SK-N-MC (cell line): Measurements from ENCODE around the gene CNOT6L.

ENCODE experiments used
- DNase-seq: peaks from one replicate; pipeline ENCODE4 v3.0.0-alpha.2; 2011; ENCODE audit warnings: low read depth, low spot score
- H3K27ac ChIP-seq: fragments of 200-600 bp; sonication (generic); 2 replicates; pipeline ENCODE4 v1.5.1; 2016; ENCODE audit warnings: mixed run types
- H3K36me3 ChIP-seq: fragments of 200-600 bp; sonication (generic); 2 replicates; pipeline ENCODE4 v1.6.1; 2017; ENCODE audit warnings: antibody characterized with exemption, low read length, mixed read lengths; ENCODE audit not compliant: insufficient read depth
- H3K4me3 ChIP-seq: fragments of 200-600 bp; sonication (generic); 2 replicates; pipeline ENCODE4 v1.5.1; 2016
- H3K9ac ChIP-seq: fragments of 200-600 bp; sonication (generic); 2 replicates; pipeline ENCODE4 v1.8.0; 2017; ENCODE audit warnings: mixed run types, mixed read lengths; ENCODE audit not compliant: insufficient read length
- H3K9me3 ChIP-seq: fragments of 200-600 bp; sonication (generic); 2 replicates; pipeline ENCODE4 v1.6.1; 2017; ENCODE audit warnings: low read depth, mild to moderate bottlenecking, antibody characterized with exemption, low read length, moderate library complexity, mixed read lengths
- EZH2 ChIP-seq: fragments of 200-600 bp; sonication (generic); IDR thresholded peaks from one replicate; pipeline ENCODE4 v1.6.1; 2017; ENCODE audit warnings: antibody characterized with exemption
- FOXP2 ChIP-seq: optimal IDR thresholded peaks from 2 replicates; pipeline ENCODE3; 2011; ENCODE audit warnings: mild to moderate bottlenecking, moderate library complexity; ENCODE audit not compliant: insufficient read depth; ENCODE audit errors: extremely low read length, control extremely low read depth
- POLR2AphosphoS5 ChIP-seq: IDR thresholded peaks from 2 replicates; pipeline ENCODE4 v1.6.1; 2012; ENCODE audit warnings: mild to moderate bottlenecking, low read depth, low read length, borderline replicate concordance

CNOT6L gene

DNA sequence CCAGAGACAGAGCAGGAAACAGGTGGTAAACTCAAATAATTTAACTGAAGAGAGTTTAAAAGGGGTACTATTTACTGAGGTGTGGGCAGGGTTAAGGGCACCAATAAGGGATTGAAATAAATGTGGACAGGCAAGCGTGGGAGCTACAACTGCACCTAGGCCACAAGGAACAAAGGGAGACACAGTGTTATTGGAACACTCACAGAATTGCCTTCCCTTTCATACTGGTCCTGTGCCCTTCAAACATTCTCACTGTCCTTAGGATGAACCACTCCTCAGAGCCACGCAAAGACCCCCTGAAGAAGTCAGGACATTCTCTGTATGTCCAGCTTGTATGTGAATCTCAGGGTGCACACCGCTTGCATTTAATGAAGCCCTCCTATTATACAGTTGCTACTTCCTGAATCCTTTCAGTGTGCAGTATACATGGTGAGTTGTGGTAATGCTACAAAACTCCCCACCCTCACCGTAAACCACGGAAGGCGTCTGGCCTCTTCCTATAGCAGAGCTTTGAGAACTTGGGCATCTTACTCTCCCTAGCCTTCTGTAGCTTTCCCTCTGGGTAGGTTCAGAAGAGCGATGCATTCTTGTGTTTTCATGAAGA lies 33.8 kb upstream of the CNOT6L start:
- no peaks in the 10 kb centered on the region for H3K36me3 ChIP-seq
- no peak overlapping the region for H3K4me3 ChIP-seq
- H3K9me3 ChIP-seq = no peaks in the 10 kb centered on the region
- no peak for TF ChIP-seq FOXP2
- no peak for TF ChIP-seq POLR2AphosphoS5
- TF ChIP-seq EZH2 = no peak
- H3K27ac ChIP-seq = no peak overlapping the region
- H3K9ac ChIP-seq = no peak overlapping the region
- no peak for DNase-seq

GRCh38 chr4:77849278-77849965 lies 30.3 kb upstream of the CNOT6L start:
- no peak for DNase-seq
- Histone ChIP-seq H3K4me3 (no peak overlapping the region), H3K9ac (no peak overlapping the region), H3K27ac (no peak overlapping the region), H3K9me3 (no peaks in the 10 kb centered on the region), H3K36me3 (no peaks in the 10 kb centered on the region)
- TF ChIP-seq FOXP2 (no peak), EZH2 (no peak), POLR2AphosphoS5 (no peak)

- Histone ChIP-seq H3K4me3 (no peak overlapping the region), H3K27ac (no peak overlapping the region), H3K36me3 (no peaks in the 10 kb centered on the region), H3K9ac (no peak overlapping the region), H3K9me3 (no peaks in the 10 kb centered on the region)
- DNase-seq = no peak
- TF ChIP-seq POLR2AphosphoS5 (no peak), FOXP2 (no peak), EZH2 (no peak)
Measured at GRCh38 chr4:77848508-77848907, 29.3 kb upstream of the CNOT6L start.

GRCh38 chr4:77845929-77846328 lies 26.8 kb upstream of the CNOT6L start:
- Histone ChIP-seq H3K36me3 (no peaks in the 10 kb centered on the region), H3K9me3 (no peaks in the 10 kb centered on the region), H3K9ac (no peak overlapping the region), H3K27ac (no peak overlapping the region), H3K4me3 (no peak overlapping the region)
- TF ChIP-seq FOXP2 = no peak
- no peak for TF ChIP-seq EZH2
- no peak for TF ChIP-seq POLR2AphosphoS5
- DNase-seq = no peak

DNA sequence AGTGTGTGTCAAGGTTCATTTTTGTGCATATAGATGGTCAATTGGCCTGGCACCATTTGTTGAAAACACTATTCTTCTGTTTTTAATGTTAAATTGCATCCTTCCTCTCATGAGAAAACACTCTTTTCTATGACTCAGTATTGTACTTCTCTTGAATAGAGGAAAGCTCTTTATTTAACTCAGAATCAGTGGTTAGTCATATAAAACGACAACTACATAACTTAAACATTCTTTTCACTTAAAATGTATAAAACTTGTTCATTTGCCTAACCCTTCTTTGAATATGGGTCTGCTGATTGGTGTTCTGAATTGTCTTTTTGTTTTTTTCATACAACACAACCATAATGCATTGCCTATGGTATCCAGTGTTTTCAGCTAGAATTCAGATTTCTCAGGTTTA lies 26.2 kb upstream of the CNOT6L start:
- Histone ChIP-seq H3K9me3 (no peaks in the 10 kb centered on the region), H3K36me3 (no peaks in the 10 kb centered on the region), H3K4me3 (no peak overlapping the region), H3K27ac (no peak overlapping the region), H3K9ac (no peak overlapping the region)
- DNase-seq = no peak
- TF ChIP-seq FOXP2 (no peak), POLR2AphosphoS5 (no peak), EZH2 (no peak)

GRCh38 chr4:77844363-77844762 lies 25.2 kb upstream of the CNOT6L start:
- Histone ChIP-seq H3K4me3 (no peak overlapping the region), H3K9ac (no peak overlapping the region), H3K36me3 (no peaks in the 10 kb centered on the region), H3K27ac (no peak overlapping the region), H3K9me3 (no peaks in the 10 kb centered on the region)
- DNase-seq = no peak
- TF ChIP-seq FOXP2 = no peak
- TF ChIP-seq EZH2 = no peak
- no peak for TF ChIP-seq POLR2AphosphoS5

DNA sequence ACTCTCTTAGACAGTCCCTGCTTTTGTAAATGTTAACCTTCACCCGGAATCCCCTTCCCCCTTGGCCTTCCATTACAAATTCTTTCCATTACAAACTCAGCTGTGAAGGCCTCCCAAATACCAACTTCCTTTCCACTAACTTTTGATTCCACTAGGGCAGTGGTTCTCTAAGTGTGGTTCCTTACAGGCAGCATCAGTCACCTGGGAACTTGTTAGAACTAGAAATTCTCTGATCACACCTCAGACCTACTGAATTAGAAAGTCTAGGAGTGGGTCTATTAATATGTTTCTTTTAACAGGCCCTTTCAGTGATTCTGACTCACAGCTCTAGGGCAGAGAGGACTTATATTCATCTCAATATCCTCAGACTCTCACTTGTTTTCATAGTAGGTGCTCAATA lies 24.5 kb upstream of the CNOT6L start:
- Histone ChIP-seq H3K9ac (no peak overlapping the region), H3K4me3 (no peak overlapping the region), H3K36me3 (no peaks in the 10 kb centered on the region), H3K9me3 (no peaks in the 10 kb centered on the region), H3K27ac (no peak overlapping the region)
- no peak for TF ChIP-seq EZH2
- TF ChIP-seq FOXP2 = no peak
- no peak for TF ChIP-seq POLR2AphosphoS5
- no peak for DNase-seq

DNA sequence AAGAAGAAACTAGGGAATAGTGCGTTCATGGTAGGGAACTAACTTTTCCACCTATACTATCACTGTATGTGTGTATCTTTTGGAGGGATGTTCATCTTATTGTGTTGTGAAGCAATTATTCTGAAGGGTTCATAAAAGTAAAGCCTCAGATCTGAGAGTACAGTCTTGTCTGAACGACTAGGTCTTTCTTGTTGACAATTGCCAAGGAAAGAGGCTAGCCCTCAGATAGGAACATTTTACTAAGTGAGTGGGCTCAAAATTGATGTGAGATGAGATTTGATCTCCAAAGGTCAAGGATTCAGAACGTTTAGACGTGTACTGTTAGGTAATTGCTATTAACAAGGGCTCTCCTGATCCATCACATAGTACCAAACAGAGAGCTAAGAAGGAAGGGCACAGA lies 15.2 kb upstream of the CNOT6L start:
- Histone ChIP-seq H3K9ac (no peak overlapping the region), H3K9me3 (no peaks in the 10 kb centered on the region), H3K27ac (no peak overlapping the region), H3K36me3 (no peaks in the 10 kb centered on the region), H3K4me3 (no peak overlapping the region)
- TF ChIP-seq EZH2 (no peak), POLR2AphosphoS5 (no peak), FOXP2 (no peak)
- no peak for DNase-seq
